Dermis blood vessel endothelial cell (primary cell): ENCODE results near the gene SFMBT1. TPM values are rescaled to one million over a fixed set of nuclear protein-coding genes. Genes with fewer than 3 reads are reported as not detected.
A peak's percentile ranks its signal among the peaks of the same experiment; 100 is the strongest.

Experiments
- DNase-seq: peaks from one replicate; pipeline ENCODE4 v3.0.0; 2010
- total RNA-seq: library from RNA; depleted of rRNA; stranded (reverse); fragments of >200 nt; gene quantifications from 2 replicates; pipeline ENCODE4 v1.2.3, GENCODE V29; 2014

The SFMBT1 gene
- total RNA-seq, 1 donor from 2014 or later: 3.9 TPM

GRCh38 chr3:52986938-52987337 is 58.9 kb downstream of the SFMBT1 start:
- DNase-seq: peak; percentile 71

GRCh38 chr3:52986049-52986448 is 59.8 kb downstream of the SFMBT1 start:
- DNase-seq: no peak

DNA sequence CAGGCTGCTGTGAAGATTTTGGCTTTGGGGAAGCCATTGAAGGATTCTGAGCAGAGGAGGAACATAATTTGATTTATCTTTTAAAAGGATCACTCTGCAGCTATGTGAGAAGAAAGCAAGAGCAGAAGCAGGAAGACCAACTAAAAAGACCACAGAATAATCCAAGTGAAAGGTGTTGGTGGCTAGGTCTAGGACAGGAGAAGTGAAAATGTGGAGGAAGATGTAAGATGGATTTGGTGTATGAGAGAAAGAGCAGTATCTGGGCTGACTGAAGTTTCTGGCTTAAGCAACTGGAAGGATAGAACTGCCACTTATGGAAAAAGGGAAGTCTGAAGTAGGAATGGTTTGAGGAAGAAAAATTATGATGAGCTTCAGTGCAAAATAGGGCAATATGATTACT is 62.0 kb downstream of the SFMBT1 start:
- no peak for DNase-seq

DNA sequence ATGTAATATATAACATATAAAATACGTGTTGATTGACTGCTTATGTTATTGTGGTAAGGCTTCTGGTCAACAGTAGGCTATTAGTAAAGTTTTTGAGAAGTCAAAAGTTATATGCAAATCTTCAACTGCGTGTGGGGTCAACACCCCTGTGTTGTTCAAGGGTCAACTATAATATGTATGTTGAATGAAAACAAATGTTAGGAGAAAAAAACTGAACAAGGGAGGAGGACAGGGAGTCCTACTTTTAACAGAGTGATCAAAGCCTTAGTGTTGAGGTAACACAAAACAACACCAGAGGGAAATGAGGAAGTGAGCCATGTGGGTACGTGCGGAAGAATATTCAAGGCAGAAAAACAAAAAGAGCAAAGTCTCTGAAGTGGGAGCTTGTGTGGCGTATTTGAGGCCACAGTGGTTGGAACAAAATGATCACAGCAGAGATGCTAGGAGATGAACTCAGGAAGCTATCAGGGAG is 62.5 kb downstream of the SFMBT1 start:
- no peak for DNase-seq

GRCh38 chr3:52982839-52983238 is 63.0 kb downstream of the SFMBT1 start:
- DNase-seq: no peak

DNA sequence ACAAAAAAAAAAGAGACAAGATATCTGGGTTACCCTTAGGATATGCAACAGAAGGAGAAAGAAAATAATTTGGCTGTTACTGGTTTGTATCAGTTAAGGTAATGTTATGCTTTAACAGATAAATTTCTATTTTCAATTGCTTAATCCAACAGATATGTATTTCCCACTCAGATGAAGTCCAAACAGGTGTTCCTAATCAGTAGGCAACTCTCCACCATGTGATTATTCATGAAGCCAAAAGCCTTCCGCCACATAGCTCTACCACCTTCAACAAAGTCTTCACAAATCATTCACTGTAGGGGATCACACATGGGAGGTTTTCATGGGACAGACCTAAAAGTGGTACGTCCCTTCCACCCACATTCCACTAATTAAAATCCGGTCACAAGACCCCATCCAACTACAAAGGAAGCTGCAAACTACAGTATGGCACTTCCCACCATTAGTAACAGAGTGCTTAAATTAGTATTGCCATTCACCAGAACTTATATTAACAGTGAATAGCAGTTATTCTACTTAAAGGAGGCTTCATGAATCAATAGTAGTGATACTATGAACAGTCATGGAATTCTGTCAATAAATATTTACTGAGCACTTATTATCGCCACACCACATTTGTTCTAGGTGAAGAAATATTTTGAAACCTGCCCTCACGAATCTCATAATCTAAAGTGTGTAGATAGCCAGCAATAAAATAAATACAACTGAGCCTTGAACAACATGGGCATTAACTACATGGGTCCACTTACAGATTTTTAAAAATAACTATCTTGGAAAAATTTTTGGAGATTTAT is 66.5 kb downstream of the SFMBT1 start:
- no peak for DNase-seq

DNA sequence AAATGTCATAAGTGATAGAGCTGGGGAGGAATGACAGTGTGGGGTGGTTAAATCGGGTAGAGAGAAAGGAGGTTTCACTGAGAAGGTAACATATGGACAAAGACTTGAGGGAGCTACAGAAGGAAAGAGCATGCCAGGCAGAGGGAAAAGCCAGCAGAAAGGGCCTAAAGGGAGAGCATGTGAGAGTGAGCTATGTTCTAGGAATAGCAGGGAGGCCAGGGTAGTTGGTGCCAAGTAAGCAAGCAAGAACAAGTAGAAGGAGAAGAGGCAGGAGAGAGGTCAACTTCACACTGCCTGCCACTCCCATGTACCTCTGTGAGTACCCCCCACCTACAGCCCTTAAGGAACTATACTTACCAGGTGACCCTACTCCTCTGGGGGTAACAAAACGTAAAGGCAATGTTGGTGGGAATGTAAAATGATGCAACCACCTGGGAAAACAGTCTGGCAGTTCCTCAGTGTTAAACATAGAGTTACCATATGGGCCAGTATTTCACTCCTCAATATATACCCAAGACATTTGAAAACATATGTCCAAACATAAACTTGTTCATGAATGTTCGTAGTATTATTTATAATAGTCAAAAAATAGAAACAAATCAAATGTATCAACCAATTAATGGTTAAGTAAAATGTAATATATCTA is 67.6 kb downstream of the SFMBT1 start:
- DNase-seq: no peak

DNA sequence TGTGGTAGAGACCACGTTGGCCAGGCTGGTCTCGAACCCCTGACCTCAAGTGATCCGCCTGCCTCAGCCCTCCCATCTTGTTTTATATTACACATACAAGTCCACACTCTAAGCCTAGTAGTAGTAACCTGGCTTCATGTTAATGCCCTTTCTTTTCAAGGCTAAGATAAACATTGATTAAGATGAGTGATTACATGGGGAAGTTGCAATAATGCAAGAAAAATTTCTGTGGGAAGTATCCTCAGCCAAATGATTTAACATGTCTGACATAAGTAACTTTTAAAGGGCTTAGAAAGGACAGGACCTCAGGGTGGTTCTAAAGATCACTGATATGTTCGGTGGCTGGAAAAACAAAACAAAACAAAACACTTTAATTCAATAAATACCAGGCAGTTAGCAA is 72.1 kb downstream of the SFMBT1 start:
- DNase-seq: no peak

- DNase-seq: no peak
These were observed 74.0 kb downstream of the SFMBT1 start for GRCh38 chr3:52971895-52972294.

- DNase-seq: no peak
These were observed 78.5 kb downstream of the SFMBT1 start for GRCh38 chr3:52967398-52967797.

GRCh38 chr3:52962160-52962559 is 83.7 kb downstream of the SFMBT1 start:
- DNase-seq: no peak

- DNase-seq: no peak
These were observed 86.1 kb downstream of the SFMBT1 start for GRCh38 chr3:52959773-52960172.

DNA sequence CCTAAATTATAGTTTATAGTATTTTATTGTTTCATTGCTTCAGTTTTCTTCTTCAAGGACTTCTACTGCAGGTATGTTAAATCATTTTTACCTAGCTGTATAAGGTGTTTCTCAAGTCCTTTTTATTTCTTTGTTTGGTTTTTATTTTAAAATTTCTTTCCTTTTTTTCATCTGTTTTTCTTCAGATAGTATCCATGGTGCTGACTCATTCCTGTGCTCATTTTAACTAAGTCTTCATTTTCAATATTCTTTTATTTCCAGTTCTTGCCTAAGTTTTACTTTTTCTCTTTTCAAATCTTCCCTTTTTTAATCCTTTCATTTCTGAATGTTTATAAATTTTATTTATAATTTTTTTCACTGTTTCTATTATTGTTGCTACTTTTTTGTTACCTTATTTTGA is 106.3 kb downstream of the SFMBT1 start:
- DNase-seq: no peak

GRCh38 chr3:52934630-52935530 is 111.0 kb downstream of the SFMBT1 start:
- peak; percentile 74 for DNase-seq

DNA sequence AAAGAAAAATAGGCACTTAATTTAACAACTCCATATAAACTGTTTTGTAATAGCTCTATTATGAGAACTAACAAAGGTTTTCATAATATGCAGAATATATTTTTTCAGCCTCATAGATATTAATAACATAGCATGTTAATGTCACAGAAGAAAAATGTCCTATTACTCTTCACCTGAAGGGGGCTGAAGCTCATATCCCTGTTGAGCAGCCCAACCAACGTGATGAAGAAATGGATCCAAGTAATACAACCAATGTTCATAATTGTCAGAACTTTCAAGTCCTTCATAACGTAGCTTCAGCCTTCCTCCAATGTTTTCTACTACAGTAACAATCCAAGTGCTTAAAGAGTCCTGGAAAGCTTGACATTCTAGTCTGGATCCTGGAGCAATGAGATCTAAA is 114.0 kb downstream of the SFMBT1 start:
- no peak for DNase-seq

DNA sequence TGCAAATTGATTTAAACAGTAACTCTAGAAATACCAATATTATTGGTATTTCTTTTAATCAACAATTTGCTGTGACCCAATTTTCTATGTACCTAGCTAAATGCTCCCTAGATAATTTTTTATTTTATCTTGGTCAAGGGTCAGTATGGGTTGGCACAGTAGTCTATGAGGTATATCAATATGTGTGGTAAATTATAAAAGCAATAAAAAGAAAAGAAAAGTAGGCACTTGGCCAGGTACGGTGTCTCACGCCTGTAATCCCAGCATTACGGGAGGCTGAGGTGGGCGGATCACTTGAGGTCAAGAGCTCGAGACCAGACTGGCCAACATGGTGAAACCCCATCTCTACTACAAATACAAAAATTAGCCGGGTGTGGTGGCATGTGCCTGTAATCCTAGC is 114.5 kb downstream of the SFMBT1 start:
- DNase-seq: no peak

GRCh38 chr3:52930748-52931147 is 115.1 kb downstream of the SFMBT1 start:
- no peak for DNase-seq

DNA sequence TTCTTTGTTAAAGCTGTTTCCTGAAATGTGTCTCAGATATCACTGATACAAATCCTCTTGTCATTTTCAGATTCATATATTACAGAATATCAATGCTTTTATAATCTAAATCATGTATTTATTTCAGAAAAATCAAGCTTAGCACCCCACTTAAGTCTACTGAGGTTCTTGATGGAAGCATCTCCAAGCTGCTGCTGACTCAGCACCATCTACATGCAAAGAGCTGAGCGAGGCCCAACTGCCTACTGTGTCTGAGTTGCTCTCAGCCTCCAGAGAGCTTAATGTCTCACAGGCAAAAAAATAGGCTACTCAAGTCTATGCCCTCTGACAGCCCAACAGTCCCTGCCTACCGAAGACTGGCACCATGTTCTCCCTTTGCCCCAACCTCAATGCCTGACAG is 119.3 kb downstream of the SFMBT1 start:
- no peak for DNase-seq

GRCh38 chr3:52925405-52926313 is 120.2 kb downstream of the SFMBT1 start:
- DNase-seq: no peak

DNA sequence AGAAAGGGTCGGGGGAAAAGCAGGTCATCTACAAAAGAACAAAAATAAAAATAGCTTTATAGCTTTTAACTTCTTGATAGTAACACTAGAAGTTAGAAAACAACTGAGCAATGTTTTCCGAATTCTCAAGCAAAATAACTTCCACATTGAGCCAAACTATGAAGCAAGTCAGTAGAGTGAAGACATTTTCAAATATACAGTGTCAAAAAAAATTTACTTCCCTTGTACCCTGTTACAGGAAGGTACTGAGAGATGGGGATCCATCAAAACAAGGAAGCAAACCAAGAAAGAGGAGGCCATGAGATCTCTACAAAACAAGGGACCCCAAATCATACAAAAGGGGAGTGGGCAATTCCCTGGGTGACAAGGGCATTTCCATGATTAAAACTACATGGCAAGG is 121.9 kb downstream of the SFMBT1 start:
- no peak for DNase-seq

DNA sequence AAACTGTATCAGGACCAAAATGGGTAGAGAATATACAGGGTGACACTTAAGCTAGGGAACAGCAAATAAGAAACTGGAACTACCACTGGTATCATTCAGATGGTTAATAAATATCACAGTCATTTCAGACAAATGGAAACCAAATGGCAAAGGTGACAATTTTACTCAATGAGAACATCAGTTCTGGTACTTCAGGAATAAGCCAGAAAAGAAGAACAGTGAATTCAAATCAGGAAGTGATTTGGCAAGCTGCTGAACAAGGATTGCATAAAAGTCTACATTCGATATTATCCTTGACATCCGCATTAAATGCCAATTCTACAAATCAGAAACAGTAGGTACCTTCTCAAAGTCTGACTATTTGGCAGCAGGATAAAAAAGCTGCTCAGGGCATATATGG is 125.0 kb downstream of the SFMBT1 start:
- DNase-seq: no peak

DNA sequence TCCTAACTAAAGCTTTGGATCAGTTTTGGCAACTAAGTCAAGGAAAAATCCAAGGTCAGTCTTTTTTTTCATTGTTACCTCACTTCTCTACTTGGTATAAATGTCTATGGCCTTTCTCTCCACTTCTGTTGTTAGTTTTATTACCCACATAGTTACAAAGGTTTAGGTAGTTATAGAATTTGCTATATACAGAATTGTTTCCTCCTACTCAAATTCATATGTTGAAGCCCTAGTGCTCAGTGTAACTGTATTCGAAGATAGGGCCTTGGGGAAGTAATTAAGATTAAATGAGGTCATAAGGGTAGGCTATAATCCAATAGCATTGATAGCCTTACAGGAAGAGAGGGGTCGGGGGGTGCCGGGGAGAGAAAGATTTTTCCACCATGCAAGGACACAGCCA is 128.8 kb downstream of the SFMBT1 start:
- DNase-seq: no peak
